RPMI7951 (cell line): ENCODE measurements around the gene SAPCD2. TPM values are rescaled to one million over a fixed set of nuclear protein-coding genes. Genes with fewer than 3 reads are reported as not detected.

Experiments used
- DNase-seq: peaks from one replicate; pipeline ENCODE4 v3.0.0-alpha.2; 2012; ENCODE audit warnings: low read depth
- total RNA-seq: library from RNA; depleted of rRNA; stranded (reverse); fragments of >200 nt; shearing (Covaris generic); gene quantifications from 2 replicates; pipeline ENCODE4 v1.2.3, GENCODE V29; 2014; rRNA removed

SAPCD2 gene
- total RNA-seq, 1 experiment from 2014 or later = 15.3 TPM

- DNase-seq = no peak
Observed at GRCh38 chr9:137017791-137018497, 52.4 kb downstream of the SAPCD2 start.

GRCh38 chr9:137017071-137017470 is 53.3 kb downstream of the SAPCD2 start:
- DNase-seq = no peak

- no peak for DNase-seq
Observed at GRCh38 chr9:137016436-137016835, 53.9 kb downstream of the SAPCD2 start.

GRCh38 chr9:137015976-137016375 is 54.4 kb downstream of the SAPCD2 start:
- no peak for DNase-seq

GRCh38 chr9:137015540-137015930 is 54.8 kb downstream of the SAPCD2 start:
- DNase-seq = no peak

GRCh38 chr9:137014776-137015539 is 55.4 kb downstream of the SAPCD2 start:
- DNase-seq = no peak

- DNase-seq = no peak
Observed at GRCh38 chr9:137014166-137014565, 56.2 kb downstream of the SAPCD2 start.

- no peak for DNase-seq
Observed at GRCh38 chr9:137013571-137013940, 56.8 kb downstream of the SAPCD2 start.

- DNase-seq = no peak
Observed at GRCh38 chr9:137012694-137013570, 57.4 kb downstream of the SAPCD2 start.

Other genes with a start within 250 kb of the SAPCD2 start
- 0.72 and 1.3 TPM in 2 replicates for gene AJM1, start 228.1 kb downstream of the SAPCD2 start, total RNA-seq
- gene PHPT1, start 221.1 kb downstream of the SAPCD2 start, total RNA-seq = 88.7 and 92.2 TPM in 2 replicates
- 0.36 and 0.39 TPM in 2 replicates for gene MAMDC4, start 218.2 kb downstream of the SAPCD2 start, total RNA-seq
- gene EDF1, start 204.2 kb downstream of the SAPCD2 start, total RNA-seq = 304 and 460 TPM in 2 replicates
- gene TRAF2, start 184.0 kb downstream of the SAPCD2 start, total RNA-seq = 10.1 and 13.7 TPM in 2 replicates
- 48.7 and 74.1 TPM in 2 replicates for gene FBXW5, start 125.8 kb downstream of the SAPCD2 start, total RNA-seq
- not detected in 2 replicates for gene C8G, start 125.3 kb downstream of the SAPCD2 start, total RNA-seq
- not detected in 2 replicates for gene LCN12, start 118.3 kb downstream of the SAPCD2 start, total RNA-seq
- 0.24 TPM in 1 of 2 replicates, not detected in the other for gene PTGDS, start 93.1 kb downstream of the SAPCD2 start, total RNA-seq
- not detected in 2 replicates for gene LCNL1, start 87.6 kb downstream of the SAPCD2 start, total RNA-seq
- gene PAXX, start 78.1 kb downstream of the SAPCD2 start, total RNA-seq = 24.5 and 50.9 TPM in 2 replicates
- gene CLIC3, start 74.0 kb downstream of the SAPCD2 start, total RNA-seq = 0.68 and 1.7 TPM in 2 replicates
- 4.1 and 10.8 TPM in 2 replicates for gene ABCA2, start 42.3 kb downstream of the SAPCD2 start, total RNA-seq
- gene FUT7, start 38.5 kb downstream of the SAPCD2 start, total RNA-seq = not detected in 2 replicates
- gene NPDC1, start 24.4 kb downstream of the SAPCD2 start, total RNA-seq = 0.60 and 1.6 TPM in 2 replicates
- not detected in 2 replicates for gene ENTPD2, start 16.5 kb downstream of the SAPCD2 start, total RNA-seq
- gene UAP1L1, start 7.0 kb upstream of the SAPCD2 start, total RNA-seq = 7.6 and 10.0 TPM in 2 replicates
- 39.2 and 56.9 TPM in 2 replicates for gene MAN1B1, start 16.4 kb upstream of the SAPCD2 start, total RNA-seq
- 30.8 and 37.5 TPM in 2 replicates for gene DPP7, start 44.2 kb upstream of the SAPCD2 start, total RNA-seq
- gene GRIN1, start 68.6 kb upstream of the SAPCD2 start, total RNA-seq = 0.20 TPM in 1 of 2 replicates, not detected in the other
- not detected in 2 replicates for gene LRRC26, start 99.5 kb upstream of the SAPCD2 start, total RNA-seq
- not detected in 2 replicates for gene TMEM210, start 101.5 kb upstream of the SAPCD2 start, total RNA-seq
- gene ANAPC2, start 118.0 kb upstream of the SAPCD2 start, total RNA-seq = 8.1 and 9.8 TPM in 2 replicates
- 72.8 and 99.2 TPM in 2 replicates for gene SSNA1, start 118.1 kb upstream of the SAPCD2 start, total RNA-seq
- 1.1 and 3.7 TPM in 2 replicates for gene TPRN, start 130.2 kb upstream of the SAPCD2 start, total RNA-seq
- 39.1 and 40.0 TPM in 2 replicates for gene TMEM203, start 135.1 kb upstream of the SAPCD2 start, total RNA-seq
- 4.6 and 5.4 TPM in 2 replicates for gene NDOR1, start 135.1 kb upstream of the SAPCD2 start, total RNA-seq
- gene RNF208, start 151.7 kb upstream of the SAPCD2 start, total RNA-seq = not detected in 2 replicates
- gene CYSRT1, start 154.6 kb upstream of the SAPCD2 start, total RNA-seq = 0.36 and 1.1 TPM in 2 replicates
- not detected in 2 replicates for gene RNF224, start 156.9 kb upstream of the SAPCD2 start, total RNA-seq
- not detected in 2 replicates for gene SLC34A3, start 160.3 kb upstream of the SAPCD2 start, total RNA-seq
- 295 and 372 TPM in 2 replicates for gene TUBB4B, start 170.7 kb upstream of the SAPCD2 start, total RNA-seq
- gene STPG3, start 180.7 kb upstream of the SAPCD2 start, total RNA-seq = not detected in 2 replicates
- gene NELFB, start 184.8 kb upstream of the SAPCD2 start, total RNA-seq = 34.2 and 46.8 TPM in 2 replicates
- under 0.01 TPM in 2 replicates for gene TOR4A, start 207.2 kb upstream of the SAPCD2 start, total RNA-seq
- 0.12 TPM in 1 of 2 replicates, not detected in the other for gene NRARP, start 231.7 kb upstream of the SAPCD2 start, total RNA-seq